DMS79 treated with DMSO at 0.1 percent for 48 hours (cell line): ENCODE results near the gene FRYL.
"Not testable (repeated sequence)": the region's sequence is repeated elsewhere in the genome, so short reads cannot be mapped to it uniquely, and the experiment has no call there.

Source experiments
- DNase-seq: peaks from one replicate; lab custom pipeline; 2025; lab: John Stamatoyannopoulos, UW

FRYL gene

DNA sequence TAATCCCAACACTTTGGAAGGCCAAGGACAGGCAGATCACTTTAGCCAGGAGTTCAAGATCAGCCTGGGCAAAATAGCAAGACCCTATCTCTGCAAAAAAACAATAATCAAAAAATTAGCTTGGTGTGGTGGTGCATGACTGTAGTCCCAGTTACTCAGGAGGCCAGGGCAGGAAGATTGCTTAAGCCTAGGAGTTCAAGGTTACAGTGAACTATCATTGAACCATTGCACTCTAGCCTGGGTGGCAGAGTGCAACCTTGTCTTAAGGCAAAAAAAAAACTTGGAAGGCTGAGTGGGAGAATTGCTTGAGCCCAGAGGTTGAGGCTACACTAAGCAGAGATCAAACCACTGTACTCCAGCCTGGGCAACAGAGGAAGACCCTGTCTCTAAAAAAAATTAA is 5.2 kb upstream of the FRYL start:
- no peak for DNase-seq

DNA sequence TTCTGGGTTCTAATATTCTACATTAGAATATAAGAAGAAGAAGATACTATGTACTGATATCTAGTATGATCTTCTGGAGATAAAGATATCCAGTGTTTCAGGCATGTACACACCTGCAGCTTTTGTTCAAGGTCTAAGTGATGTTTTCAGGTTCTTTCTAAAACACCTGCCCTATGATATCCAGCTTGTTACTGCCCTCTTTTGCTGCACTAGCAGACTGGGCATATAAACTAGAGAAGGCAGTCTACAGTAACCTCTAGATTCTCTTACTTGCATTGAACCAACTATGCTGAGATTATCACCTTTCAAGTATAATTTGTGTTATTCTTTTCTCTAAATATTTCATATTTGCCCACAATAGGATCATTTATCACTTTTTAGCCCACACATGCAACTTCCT is 1.9 kb upstream of the FRYL start:
- DNase-seq = no peak

DNA sequence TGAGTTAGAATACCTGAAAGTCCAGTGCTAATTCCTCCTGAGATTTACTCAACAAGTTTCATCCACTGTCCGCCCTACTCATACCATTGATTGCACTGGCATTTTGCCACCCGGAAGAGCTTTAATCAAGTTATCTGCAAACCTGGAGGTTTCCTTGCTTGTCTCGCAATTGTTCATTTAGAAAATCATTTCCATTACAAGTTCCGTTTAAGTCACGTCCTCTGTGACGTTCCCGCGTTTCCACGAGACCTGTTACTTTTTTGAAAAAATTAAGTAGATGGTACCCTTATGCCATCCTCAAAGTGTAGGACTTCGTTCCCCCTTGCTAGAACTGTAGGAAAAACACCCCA is 761 bp upstream of the FRYL start:
- DNase-seq = peak; percentile 64

DNA sequence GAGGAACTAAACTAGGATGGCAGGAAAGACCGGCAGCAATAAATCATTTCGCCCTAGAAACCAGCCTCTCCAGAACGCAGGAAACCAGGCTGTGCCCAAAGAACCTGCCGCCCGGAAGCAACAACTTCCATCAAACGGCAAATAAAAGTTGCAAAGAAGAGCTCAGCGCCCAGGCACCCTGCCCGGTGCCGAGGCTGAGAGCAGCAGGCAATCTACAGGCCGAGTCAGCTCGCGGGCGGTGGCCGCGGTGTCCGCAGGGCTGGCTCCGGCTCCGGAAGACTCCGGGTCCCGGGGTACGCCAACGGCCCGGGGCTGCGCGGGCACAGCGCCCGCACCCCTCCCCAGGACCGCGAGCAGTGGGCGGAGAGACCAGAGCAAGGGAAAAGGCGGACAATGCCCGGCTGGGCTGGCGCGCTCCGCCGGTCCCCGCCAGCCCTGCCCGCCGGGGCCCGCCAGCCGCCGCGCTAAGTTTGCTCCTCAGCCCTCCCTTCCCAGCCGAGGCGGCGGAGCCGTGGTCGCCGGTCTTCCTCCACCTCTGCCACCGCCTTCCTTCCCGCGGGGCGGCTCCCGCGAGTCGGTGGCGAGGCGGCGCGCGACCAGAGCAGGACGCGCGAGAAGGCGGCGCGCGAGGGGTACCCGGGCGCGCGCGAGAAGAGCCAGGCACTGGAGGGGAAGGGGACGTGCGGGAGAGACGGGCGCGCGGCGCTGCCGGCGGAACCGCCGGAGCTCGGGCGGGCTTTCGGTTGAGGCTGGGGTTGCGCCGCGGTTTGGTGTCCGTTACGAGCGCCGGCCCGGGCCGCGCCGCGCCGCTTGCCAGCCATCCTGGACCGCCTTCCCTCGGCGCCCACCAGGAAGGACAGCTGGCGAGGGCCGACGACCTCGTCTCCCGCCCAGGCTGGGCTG is 733 bp downstream of the FRYL start:
- DNase-seq = peak; percentile 40

DNA sequence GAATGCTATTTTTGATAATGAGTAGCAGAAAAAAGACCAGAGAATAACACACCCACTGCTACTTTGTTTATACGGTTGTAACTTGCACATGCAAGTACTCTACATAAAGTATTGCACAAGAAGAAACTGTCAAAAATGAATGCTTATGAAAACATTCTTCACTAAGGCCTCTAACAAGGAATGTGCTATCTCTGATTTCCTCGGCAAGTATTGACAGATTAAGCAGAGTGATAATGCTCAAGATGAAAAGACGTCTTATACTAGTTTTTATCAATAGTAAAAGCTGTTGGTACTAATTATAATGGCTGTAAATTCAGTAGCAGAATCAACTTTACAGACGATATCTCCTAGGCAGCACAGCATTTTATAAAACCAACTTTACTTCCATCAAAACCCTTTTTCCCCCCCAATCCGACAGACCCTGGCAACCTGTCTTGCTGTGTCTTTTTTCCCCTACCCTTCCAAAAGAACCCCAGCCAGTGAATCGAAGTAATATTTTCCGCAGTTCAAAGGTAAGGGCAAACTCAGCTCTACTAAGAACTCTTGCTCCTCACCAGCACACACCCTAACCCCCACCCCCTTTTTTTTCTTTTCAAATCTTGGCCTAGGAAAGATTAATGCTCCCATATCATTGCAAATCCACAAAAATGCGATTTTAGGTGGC is 1.5 kb downstream of the FRYL start:
- DNase-seq = no peak

DNA sequence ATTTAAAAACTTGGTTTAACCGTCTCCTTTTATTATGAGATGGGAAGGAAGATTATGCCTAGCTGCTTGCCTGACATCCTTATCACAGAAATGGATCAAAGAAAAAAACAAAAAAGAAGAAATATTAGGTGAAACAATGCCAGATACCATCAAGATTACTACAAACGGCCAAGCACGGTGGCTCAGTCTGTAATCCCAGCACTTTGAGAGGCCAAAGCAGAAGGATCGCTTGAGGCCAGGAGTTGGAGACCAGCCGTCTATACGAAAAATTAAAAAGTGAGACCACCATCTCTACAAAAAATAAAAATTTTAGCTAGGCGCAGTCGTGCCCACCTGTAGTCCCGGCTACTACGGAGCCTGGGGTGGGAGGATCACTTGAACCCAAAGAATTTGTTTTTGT is 2.3 kb downstream of the FRYL start:
- DNase-seq = no peak

DNA sequence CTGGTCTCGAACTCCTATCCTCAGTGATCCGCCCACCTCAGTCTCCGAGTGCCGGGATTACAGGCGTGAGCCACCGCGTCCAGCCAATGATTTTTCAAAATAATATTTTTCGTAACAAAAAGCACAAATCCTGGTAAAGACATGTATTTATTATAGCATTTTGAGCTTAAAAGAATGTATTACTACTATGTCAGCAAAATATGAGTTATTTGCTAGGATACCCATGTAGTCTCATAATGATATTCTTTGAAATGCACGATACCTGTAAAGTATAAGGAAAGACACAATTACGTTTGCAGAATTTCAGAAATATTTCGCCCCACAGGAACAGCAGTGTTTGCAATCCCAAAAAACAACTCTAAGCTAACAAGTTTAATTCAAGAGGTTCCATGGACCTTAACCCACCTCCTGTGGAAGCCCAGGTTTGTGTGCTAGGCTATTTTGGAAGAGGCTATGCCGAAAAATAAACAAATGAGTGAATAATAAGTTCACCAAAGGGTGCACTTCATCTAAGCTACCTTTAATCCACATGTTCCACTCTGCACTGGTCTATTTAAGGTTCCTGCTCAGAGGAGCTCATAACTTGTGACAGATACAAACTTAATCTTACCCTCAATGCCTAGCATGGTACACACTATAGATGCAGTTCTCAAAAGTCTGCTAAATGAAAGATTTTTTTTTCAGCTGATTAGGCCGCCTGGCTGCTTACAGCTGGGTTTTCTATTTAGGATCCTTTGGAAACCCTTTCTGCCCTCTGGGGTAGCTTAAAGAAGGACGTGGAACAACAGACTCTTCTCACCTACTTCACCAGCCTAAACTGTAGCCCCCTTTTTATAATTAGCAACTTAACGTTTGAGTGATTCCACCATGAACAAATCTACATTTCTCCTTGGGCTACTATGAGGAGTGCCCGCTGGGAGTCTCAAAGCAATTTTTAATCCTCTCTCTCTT is 5.0 kb downstream of the FRYL start:
- DNase-seq = no peak

DNA sequence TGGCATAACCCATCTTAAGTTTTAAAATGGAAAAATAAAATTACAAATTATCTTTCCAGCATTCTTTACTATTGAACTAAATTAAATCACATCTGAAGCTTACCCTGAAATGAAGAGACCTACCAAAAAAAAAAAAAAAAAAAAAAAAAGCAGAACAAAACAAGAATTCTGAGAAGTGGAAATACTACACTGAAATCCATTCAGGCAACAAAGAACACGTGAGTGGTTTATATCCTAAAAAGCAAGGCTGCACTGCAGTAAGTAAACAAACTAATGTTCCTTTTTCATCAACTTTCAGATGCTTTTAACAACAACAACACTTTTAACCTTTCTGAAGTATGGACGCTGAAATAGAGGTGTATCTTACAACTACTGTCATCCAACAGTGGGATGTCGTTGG is 7.5 kb downstream of the FRYL start:
- no peak for DNase-seq

DNA sequence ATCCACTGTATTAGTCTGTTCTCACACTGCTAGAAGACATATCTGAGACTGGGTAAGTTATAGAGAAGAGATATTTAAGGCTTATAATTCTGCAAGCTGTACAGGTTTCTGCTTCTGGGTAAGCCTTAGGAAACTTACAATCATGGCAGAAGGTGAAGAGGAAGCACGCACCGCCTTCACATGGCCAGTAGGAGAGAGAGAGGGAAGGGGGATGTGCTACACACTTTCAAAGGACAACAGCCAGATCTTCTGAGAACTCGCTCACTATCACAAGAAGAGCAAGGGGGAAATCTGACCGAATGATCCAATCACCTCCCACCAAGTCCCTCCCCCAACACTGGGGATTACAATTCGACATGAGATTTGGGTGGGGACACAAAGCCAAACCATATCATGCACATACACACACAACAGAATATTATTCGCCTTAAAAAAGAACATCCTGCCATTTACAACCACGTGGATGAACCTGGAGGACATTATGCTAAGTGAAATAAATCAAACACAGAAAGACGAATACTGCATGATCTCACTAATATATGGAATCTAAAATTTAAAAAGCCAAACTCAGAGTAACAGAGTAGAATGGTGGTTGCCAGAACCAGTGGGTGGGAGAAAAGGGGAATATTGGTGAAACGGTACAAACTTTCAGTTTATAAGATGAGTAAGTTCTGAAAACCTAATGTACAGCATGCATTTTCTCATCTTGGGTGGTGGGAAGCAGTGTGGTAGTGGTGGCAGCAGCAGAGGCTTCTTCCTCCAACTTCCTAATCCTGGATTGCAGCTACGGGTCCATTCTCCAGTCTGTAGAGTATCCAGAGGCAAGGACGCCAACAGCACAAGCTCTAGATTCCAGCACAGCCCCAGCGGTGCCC is 12.8 kb downstream of the FRYL start:
- no peak for DNase-seq

DNA sequence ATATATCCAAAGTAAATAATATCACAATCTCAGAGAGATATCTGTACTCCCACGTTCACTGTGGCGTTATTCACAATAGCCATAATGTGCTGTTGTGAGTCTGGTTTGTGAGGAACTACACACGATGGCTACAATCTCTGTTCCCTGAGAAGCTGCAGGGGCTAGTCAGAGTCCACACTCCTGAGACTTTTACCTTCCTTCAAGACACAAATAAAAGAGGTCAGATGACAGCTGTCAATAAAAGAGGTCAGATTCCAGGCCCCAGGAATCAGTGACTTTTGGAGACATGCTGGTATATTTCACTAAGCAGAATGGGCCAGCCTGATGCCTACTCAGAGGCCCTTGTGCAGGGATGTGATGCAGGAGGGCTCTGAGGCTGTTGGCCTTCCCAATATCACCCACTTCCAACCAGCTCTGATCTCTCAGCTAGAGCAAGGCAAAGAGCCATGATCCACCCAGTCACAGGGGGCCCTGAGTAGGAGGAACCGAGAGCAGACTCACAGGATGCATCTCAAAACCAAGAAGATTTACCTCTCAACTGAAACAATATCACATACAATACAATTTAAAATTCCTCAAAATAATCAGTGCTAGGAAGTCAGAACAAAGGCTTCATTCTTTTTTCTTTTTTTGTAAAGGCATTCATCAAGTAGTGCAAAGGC is 13.8 kb downstream of the FRYL start:
- DNase-seq = no peak

DNA sequence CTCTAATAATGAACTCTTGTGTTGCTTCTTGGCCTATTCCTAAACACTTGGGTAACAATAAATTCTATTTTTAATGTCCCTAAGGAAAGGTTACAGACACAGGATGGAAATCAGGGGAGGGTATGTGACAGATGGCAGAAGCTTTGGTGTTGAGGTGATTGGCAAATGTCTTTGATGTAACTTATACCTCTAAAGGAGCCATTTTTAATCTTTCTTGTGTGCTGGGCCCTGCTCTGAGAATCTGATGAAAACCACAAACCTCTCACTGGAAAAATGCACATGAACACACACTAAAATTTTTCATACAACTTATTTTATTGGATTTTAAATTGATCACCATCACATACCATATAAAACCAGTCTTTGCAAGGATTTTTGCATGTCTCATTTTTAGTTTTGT is 17.7 kb downstream of the FRYL start:
- DNase-seq = no peak

DNA sequence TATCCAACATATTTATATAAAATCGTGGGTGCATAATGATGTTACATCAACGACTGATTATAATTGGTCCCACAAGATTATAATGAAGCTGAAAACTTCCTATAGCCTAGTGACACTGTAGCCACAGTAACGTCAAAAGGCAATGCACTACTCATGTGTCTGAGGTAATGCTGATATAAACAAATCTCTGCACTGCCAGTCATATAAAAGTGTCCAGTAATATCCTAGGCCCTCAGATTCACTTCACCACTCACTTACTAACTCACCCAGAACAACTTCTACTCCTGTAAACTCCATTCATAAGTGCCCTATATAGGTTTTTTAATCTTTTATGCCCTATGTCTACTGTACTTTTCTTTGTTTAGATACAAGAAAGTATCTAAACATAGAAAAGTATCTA is 18.8 kb downstream of the FRYL start:
- no peak for DNase-seq

DNA sequence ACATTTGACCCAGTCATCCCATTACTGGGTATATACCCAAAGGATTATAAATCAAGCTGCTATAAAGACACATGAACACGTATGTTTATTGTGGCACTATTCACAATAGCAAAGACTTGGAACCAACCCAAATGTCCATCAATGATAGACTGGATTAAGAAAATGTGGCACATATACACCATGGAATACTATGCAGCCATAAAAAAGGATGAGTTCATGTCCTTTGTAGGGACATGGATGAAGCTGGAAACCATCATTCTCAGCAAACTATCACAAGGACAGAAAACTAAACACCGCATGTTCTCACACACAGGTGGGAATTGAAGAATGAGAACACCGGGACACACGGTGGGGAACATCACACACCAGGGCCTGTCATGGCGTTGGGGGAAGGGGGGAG is 21.4 kb downstream of the FRYL start:
- DNase-seq = not testable (repeated sequence)

DNA sequence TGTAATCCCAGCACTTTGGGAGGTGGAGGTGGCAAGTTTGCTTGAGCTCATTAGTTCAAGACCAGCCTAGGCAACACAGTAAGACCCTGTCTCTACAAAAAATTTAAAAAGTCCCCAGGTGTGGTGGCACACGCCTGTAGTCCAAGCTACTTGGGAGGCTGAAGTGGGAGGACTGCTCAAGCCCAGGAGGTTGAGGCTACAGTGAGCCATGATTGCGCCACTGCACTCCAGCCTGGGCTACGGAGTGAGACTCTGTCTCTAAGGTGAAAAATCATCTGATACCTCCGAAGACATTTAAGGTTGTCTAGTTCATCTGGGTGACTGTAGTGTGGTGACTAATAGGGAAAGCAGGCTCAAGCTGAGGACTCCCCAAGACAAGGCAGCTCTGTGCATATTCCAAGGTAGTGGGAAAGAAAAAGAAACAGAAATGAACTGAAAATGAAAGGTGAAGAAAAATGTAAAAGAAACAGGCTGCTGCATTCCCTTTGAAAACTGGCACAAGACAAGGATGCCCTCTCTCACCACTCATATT is 23.3 kb downstream of the FRYL start:
- no peak for DNase-seq

DNA sequence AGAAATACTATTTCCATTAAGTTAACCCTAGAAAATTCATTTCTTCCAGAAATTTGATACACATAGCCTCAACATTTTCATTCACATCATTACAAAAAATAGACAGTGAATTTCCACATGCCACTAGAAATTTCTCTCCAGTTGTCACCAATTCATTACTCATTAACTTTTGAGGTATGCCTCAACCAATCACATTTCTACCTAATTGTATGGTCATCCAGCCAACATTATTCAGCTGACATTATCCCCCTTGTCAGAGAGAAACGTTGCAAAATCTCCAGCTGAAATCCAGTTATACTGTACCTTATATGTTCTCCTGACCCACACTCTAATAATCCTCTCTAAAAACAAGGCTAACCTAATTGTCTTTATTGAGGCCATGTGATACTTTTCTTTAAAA is 24.8 kb downstream of the FRYL start:
- DNase-seq = no peak

DNA sequence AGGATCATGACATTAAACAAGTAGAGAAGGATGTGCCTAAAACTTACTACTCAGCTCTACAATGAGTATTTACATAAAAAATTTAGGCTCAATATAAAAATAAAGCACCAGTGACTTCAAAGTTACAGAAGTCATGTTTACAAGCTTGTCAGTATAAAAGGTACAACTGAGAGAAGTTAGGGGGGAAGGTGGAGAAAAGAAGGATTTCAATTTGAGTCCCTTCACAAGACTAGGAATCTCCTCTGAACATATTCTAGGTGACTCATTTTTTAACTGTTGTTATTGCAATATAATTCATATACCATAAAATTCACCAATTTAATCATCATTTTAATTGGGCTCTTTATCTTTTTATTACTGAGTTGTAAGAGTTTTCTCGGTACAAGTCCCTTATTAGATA is 26.9 kb downstream of the FRYL start:
- DNase-seq = no peak

DNA sequence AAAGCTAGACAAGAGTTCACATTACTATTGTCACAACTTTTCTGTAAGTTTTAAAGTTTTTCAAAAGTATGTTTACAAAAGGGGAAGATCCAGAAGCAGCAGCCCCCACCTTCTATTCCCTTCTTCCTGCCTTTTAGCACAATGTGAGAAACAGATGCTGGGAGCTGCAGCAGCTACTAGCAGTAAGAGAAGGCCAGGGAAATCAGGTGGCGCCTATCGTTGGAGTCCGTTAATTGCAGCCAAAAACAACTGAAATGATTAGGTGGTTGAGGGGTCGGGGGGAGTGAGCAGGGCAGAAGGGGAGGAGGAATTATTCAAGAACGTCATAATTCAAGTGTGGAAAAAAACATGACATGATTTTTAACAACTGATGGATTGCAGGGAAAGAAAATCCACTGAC is 27.4 kb downstream of the FRYL start:
- DNase-seq = no peak

DNA sequence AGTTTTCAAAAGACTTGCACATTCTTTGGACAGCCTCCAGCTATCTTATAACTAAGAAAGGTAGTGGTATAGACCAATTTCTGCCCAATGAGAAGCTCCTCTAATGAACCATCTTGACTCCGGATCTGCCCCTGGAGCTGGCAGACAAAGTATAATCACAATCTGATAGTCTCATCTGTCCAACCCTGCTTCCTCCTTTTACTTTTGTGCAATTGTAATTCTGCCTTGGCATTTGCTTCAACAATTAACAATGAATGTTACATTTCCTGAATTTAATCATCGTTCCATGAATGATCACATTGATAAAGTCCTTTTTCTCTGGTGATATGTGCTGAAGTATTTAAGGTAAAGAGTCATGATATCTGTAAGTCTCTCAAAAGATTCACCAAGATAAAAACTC is 27.8 kb downstream of the FRYL start:
- no peak for DNase-seq

DNA sequence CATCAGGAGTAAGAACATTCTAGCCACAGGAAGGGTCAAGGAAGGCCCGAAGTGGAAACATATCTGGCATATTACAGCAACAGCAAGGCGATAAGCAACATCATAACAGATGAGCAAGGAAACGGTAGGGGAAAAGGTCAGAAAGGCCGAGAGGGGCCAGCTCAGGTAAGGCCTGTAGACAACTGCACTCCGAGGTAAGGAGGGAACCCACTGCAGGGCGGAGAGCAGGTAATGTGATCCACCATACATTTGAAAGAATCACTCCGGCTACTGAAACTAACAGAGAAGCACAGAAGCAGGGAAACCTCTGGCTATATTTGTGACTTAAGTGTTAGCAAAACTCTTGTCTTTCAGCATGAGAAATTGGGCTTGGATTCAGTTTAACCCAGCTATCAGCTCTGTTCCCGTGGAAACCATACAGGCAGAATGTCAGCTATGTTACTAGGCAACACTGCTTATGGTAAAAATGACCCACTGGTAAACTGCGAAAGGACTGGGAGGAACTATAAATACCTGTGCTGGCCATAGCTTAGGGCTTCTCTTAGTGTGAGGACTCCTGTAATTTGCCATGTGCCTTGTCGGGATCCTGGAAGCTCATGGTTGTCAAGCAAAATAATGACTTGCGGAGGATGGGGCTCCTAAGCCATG is 31.0 kb downstream of the FRYL start:
- no peak for DNase-seq

DNA sequence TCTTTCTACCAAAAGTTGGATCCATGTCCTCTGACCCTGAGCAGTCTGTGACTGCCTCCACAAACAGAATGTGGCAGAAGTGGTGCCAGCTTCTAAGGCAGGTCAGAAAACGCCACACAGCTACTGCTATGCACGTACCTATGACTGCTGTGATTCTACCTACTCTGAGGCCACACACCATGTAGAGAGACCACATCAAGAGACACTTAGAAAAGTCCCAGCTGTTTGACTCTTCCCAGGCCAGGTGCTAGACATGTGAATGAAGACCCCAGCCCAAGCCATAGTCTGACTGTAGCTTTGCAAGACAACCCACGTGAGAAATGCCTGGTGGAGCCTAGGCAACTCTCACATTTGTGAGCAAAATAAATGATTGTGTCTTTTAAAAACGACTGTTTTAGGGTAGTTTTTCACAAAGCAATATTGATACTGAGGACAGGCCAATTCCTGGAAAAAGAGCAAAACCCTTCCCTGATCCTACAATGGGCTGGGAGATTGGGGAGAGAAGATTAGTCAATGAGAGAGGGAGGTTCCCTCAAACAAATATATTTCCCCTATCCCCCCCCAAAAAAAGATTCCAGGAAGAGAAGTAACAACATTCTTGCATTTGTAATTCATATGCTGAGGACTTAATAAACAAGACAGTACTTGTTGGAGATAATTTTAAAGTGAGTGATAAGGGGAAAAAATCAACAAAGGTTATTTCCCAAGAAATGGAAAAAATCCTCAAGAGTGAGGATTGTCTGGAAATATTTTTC is 33.3 kb downstream of the FRYL start:
- DNase-seq = no peak
